Measurements from ENCODE around the gene CTNND2.
"Not testable (repeated sequence)": the region's sequence is repeated elsewhere in the genome, so short reads cannot be mapped to it uniquely, and the experiment has no call there.

CTNND2 gene

GRCh38 chr5:11452852-11453251, 451.4 kb downstream of the CTNND2 start:
- DNase-seq (ENCODE audit: low read depth) = no peak

- DNase-seq (ENCODE audit: low read depth) = no peak
Measured at GRCh38 chr5:11449966-11450365, 454.3 kb downstream of the CTNND2 start.

DNA sequence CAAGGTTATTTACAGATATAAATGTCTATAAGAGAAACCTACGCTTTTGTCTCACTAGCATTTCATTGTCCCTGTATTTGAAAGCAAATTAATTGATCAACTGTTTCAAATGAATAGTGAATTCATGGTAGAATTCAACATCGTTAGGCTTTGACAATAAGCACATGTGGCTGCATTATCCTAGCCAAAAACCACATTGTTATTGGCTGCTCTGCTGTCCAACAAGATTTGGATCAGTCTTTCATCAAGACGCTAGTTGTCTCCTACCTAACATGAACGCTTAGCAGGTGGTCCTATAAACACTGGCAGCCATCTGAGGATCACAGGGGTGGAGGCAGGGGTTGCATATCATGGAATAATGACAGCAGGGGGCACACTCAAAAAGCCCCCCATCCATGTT, 455.0 kb downstream of the CTNND2 start:
- DNase-seq (ENCODE audit: low read depth) = no peak

- DNase-seq (ENCODE audit: low read depth) = no peak
Measured at GRCh38 chr5:11443831-11444230, 460.4 kb downstream of the CTNND2 start.

DNA sequence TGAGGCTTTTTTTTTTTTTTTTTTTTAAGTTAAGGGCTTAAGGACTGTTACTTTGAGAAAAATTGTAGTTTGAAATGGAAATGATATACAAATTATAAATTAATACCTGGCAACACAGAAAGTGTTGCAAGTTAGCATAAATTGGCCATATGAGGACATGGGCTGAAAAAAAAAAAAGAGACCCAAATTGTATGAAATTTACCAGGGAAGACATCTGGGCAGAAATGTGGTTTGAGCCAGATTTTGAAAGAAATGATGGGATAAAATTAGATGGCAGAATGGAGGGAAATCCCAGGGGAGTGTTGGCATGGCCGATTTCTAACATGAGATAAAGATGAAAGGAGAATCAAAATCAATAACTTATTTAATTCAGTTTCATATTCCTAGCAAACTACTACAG, 472.1 kb downstream of the CTNND2 start:
- no peak for DNase-seq (ENCODE audit: low read depth)

DNA sequence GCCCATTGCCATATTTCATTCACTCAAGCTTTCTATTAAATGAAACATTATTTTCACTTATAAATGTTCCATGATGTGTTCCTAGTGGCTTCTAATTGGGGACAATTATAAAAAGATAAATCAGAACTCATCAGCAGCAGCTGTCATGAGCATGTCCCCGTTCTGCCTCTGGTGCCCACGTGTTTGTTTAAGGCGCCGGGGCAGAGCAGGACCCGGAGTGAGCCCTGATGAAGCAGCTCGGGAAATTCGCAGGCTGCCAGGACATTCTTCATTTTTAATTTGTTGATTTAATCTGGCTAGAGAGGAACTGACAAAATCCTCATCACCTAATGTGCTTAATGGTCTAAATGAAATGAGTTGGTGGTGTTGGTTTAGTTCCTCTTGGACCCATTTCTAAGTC, 475.0 kb downstream of the CTNND2 start:
- no peak for DNase-seq (ENCODE audit: low read depth)

- DNase-seq (ENCODE audit: low read depth) = no peak
Measured at GRCh38 chr5:11427569-11427968, 476.7 kb downstream of the CTNND2 start.

DNA sequence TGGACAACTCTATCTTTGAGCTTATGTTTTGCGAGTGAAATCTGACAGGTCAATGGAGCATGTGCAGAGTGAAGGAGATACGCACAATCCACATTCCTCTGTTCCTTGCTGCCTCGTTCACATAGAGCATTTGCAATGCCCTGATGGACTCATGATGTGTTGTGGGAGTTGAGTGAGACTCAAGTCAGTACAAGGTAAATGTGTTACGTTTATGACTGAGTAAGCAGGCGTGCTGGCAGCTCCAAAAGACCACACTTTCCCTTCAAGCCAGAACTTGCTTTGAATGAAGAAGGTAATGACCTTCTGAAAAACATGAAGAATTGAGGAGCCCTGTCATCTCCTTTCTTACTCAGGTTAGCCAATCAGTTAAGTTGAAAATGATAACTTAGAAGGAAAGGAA, 477.8 kb downstream of the CTNND2 start:
- no peak for DNase-seq (ENCODE audit: low read depth)

DNA sequence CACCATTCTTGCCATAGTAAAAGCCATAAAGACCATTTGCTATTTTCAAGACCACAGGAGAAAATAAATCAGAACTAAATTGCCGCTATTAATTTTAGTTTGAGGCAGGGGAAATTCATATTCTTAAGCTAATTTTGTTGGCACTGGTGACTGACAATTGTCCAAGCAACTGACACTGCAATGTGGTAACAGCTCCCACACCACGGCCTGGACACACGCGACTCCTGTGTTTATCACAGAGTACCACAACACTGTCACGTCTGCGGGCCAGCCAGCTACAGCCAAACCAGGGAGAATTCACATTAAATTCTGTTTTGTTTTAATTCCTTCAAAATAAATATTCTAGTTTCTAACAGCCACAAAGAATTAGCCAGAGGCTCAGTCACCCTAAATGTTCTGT, 481.9 kb downstream of the CTNND2 start:
- DNase-seq (ENCODE audit: low read depth) = no peak

GRCh38 chr5:11420969-11421368, 483.3 kb downstream of the CTNND2 start:
- DNase-seq (ENCODE audit: low read depth) = no peak

DNA sequence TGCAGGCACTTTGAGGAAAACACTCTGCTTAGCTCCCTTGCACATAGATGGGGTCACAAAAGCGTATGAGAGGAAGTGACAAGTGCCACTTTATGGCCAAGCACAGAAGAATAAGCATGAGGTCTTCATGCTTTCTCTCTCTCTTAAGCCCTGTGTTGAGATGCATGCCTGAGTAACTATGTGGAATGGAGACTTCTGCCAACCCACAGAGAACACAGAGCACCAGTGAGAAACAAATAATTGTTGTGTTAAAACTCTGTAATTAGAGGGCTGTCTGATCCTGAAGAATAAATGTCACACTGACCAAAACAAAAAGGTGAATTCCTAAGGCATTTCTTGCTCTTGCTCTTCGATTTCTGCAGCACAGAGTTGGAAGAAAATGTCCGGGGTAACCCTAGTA, 488.5 kb downstream of the CTNND2 start:
- DNase-seq (ENCODE audit: low read depth) = no peak

DNA sequence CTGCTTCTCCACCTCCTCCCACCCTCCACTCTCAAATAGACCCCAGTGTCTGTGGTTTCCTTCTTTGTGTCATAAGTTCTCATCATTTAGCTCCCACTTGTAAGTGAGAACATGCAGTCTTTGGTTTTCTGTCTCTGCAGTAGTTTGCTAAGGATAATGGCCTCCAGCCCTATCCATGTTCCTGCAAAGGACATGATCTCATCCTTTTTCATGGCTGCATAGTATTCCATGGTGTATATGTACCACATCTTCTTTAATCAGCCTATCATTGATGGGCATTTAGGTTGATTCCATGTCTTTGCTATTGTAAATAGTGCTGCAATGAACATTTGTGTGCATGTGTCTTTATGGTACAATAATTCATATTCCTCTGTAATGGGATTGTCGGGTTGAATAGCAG, 489.5 kb downstream of the CTNND2 start:
- DNase-seq (ENCODE audit: low read depth) = not testable (repeated sequence)

DNA sequence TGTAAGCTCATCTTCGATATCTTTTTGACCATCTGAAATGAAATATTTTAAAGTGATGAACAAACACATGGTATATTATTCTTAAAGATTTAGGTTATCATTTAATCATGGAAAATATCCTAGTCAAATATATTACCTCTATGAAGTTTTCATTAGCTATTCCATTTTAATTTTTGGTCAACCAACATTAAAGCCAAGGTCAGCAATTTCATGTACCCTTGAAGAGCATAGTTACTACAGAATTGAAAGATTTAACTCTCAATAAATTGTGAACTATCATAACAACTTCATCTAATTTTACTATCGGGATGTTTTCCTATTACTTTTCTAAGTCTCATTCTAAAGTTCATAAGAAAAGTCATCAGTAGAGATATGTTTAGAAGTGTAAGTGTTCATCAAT, 492.6 kb downstream of the CTNND2 start:
- no peak for DNase-seq (ENCODE audit: low read depth)

GRCh38 chr5:11407556-11408145, 496.6 kb downstream of the CTNND2 start:
- DNase-seq (ENCODE audit: low read depth) = no peak

- DNase-seq (ENCODE audit: low read depth) = no peak
Measured at GRCh38 chr5:11400316-11400715, 503.9 kb downstream of the CTNND2 start.

GRCh38 chr5:11398728-11399127, 505.5 kb downstream of the CTNND2 start:
- DNase-seq (ENCODE audit: low read depth) = no peak

DNA sequence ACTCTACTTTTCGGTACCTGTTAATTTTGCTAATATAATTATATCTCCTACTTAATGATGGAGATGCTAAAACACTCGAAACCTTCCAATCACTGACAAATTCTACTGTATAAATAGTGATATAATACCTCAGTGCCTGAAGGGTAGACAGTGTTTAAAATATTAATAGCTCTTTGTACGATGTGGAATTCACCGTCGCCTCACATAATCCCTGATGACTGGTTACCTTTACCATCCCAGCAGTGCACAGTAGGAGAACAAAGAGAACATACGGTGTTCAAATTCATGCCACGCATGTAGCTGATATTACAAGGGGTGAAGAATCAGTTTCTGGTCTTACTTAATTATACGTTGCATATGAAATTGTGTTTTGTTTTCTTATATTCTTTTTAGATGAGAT, 506.7 kb downstream of the CTNND2 start:
- DNase-seq (ENCODE audit: low read depth) = no peak

DNA sequence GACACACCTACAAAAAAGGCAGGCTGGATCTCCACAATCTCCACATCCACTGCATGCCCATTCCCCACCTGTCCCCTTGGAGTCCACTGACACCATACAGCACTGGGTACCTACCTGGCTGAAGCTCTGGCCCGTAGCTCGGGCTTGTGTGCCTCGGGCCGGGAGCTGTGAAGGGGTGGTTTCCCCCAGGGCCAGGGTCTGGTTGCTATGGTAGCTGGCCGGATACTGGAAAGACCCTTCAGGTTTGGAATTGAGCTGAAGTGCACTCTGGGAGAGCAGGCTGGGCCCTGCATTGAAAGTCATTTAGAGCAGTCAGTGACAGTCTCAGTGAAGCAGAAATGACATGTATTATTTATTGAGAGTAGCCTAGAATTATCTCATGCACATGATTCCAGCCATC, 507.3 kb downstream of the CTNND2 start:
- no peak for DNase-seq (ENCODE audit: low read depth)

DNA sequence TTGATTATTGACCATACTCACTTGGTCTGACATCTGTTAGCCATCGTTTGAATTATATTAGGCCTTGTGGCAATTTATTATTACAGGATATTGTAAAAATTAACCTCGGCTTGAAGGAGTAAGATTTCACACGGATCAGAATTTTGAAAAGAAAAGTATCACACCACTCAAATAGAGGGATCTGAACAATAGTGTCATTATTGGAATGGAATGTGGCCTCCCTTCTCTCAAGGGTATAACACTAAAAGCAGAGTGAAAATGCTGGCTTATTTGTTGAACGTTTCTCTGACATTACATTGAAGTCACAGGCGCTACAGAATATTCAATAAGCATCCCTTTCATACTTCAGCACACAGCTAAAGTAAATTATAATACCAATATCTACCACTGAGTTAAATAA, 509.3 kb downstream of the CTNND2 start:
- no peak for DNase-seq (ENCODE audit: low read depth)

- DNase-seq (ENCODE audit: low read depth) = no peak
Measured at GRCh38 chr5:11390291-11390767, 513.9 kb downstream of the CTNND2 start.

- no peak for DNase-seq (ENCODE audit: low read depth)
Measured at GRCh38 chr5:11387382-11387781, 516.9 kb downstream of the CTNND2 start.

- DNase-seq (ENCODE audit: low read depth) = no peak
Measured at GRCh38 chr5:11386398-11386797, 517.8 kb downstream of the CTNND2 start.

DNA sequence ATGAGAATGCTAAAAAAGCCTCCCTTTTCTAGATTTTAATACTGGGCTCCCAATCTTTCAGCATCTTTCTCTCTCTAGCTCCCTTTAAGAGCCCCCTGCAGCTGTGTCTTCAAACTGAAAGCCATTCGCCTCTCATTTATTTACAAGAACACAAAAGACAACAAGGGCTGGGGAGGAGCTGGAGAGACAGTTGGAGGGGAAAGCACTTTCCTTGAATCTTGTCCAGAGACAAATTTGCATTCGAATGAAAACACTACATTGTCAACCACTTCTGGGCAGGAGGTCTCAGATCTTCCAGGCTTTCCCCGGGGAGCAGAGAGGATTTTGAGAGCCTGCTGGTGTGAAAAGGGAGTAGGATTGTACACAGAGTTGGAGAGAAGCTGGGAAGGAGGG, 518.3 kb downstream of the CTNND2 start:
- no peak for DNase-seq (ENCODE audit: low read depth)

- no peak for DNase-seq (ENCODE audit: low read depth)
Measured at GRCh38 chr5:11385251-11385900, 518.9 kb downstream of the CTNND2 start.

Measured in stimulated activated CD8-positive, alpha-beta memory T cell treated with anti-CD3 and anti-CD28 coated beads, Interleukin-4, amount 100 ng/mL, for 24 hours (primary cell).